HepG2 (cell line): Measurements from ENCODE around the gene ATP6V1G2. TPM values are rescaled to one million over a fixed set of nuclear protein-coding genes. Genes with fewer than 3 reads are reported as not detected.
A peak's percentile ranks its signal among the peaks of the same experiment; 100 is the strongest.

Experiments used
- ELK4 ChIP-seq: sonication (generic); formaldehyde crosslinking; IDR thresholded peaks from 2 replicates; pipeline ENCODE4 v1.9.0; 2021; ENCODE audit warnings: missing genetic modification reagents, borderline replicate concordance
- GRHL1 ChIP-seq: sonication (generic); formaldehyde crosslinking; conservative IDR thresholded peaks from 2 replicates; pipeline ENCODE4 v1.8.0; 2022; ENCODE audit warnings: missing genetic modification reagents
- HDAC2 ChIP-seq: sonication (generic); formaldehyde crosslinking; IDR thresholded peaks from 2 replicates; pipeline ENCODE4 v1.4.0; 2020; ENCODE audit warnings: missing genetic modification reagents
- JARID2 ChIP-seq: sonication (generic); formaldehyde crosslinking; IDR thresholded peaks from 2 replicates; pipeline ENCODE4 v1.8.1; 2023; ENCODE audit warnings: missing genetic modification reagents, inconsistent platforms; ENCODE audit not compliant: insufficient replicate concordance
- MXD4 ChIP-seq: IDR thresholded peaks from 2 replicates; pipeline ENCODE4 v1.6.1; 2016; ENCODE audit warnings: mild to moderate bottlenecking, missing biosample characterization, missing genetic modification reagents
- MYNN ChIP-seq: sonication (generic); formaldehyde crosslinking; IDR thresholded peaks from 2 replicates; pipeline ENCODE4 v1.4.0; 2020; ENCODE audit warnings: mild to moderate bottlenecking, low read depth, missing genetic modification reagents
- MYPOP ChIP-seq: sonication (generic); formaldehyde crosslinking; IDR thresholded peaks from 2 replicates; pipeline ENCODE4 v1.8.1; 2023; ENCODE audit warnings: mild to moderate bottlenecking, moderate library complexity, missing genetic modification reagents
- PAF1 ChIP-seq: IDR thresholded peaks from 2 replicates; pipeline ENCODE4 v1.6.1; 2016; ENCODE audit warnings: missing genetic modification reagents, missing compliant biosample characterization
- POLR2A ChIP-seq, 2 experiments: IDR thresholded peaks; 2 replicates each; pipeline ENCODE4 v1.6.1; 2011; ENCODE audit warnings: low read depth in 2 of 2, low read length in 2 of 2, mild to moderate bottlenecking in 1 of 2, moderate library complexity in 1 of 2; ENCODE audit not compliant: insufficient read depth in 1 of 2
- POLR2AphosphoS5 ChIP-seq: IDR thresholded peaks from 2 replicates; pipeline ENCODE4 v1.6.1; 2012; ENCODE audit warnings: low read depth, low read length
- SMC3 ChIP-seq: IDR thresholded peaks from 2 replicates; pipeline ENCODE4 v1.6.1; 2011; ENCODE audit warnings: low read length, improper control_type of control experiment
- SNAPC5 ChIP-seq: sonication (generic); formaldehyde crosslinking; IDR thresholded peaks from 2 replicates; pipeline ENCODE4 v1.8.1; 2023; ENCODE audit warnings: mild to moderate bottlenecking, missing genetic modification reagents, borderline replicate concordance
- polyA plus RNA-seq, 8 experiments: library from polyadenylated mRNA; depleted of rRNA in 3 of 8; stranded (reverse) in 7 of 8; unstranded in 1 of 8; fragments of >200 nt; fragmentation: Illumina TruSeq in 4 of 8; extraction: Trizol in 4 of 8; gene quantifications; 2 replicates each; pipeline versions ENCODE4 v1.2.1 to v1.2.3, GENCODE V29; 2011 to 2016; ENCODE audit warnings: low read depth in 4 of 8, missing spikeins in 1 of 8, mixed read lengths in 1 of 8; ENCODE audit not compliant: insufficient read depth in 1 of 8
- total RNA-seq, 5 experiments: library from RNA; depleted of rRNA; stranded (reverse); fragments of >200 nt; fragmentation: Illumina TruSeq; extraction: Trizol; gene quantifications; 2 replicates each; pipeline ENCODE4 v1.2.3, GENCODE V29; 2016; ENCODE audit warnings: low read depth in 1 of 5

Gene ATP6V1G2
- total and polyA plus RNA-seq, 2 of the 13 experiments (the other 11 are each of a cell fraction or from before 2014, with no cell fraction given) = 0.27 to 0.83 TPM

- TF ChIP-seq HDAC2 (CRISPR knock-in tag) (no peak), POLR2AphosphoS5 (peak; percentile 14; the same call in 1 of the 2 replicates), MXD4 (CRISPR knock-in tag) (no peak), SMC3 (no peak), GRHL1 (CRISPR knock-in tag) (no peak), ELK4 (CRISPR knock-in tag) (no peak), POLR2A (IDR thresholded peaks at IDR 0.05; ENCODE audit: insufficient read depth in 1 of 2, low read depth in 2 of 2, low read length in 2 of 2) (peak in 1 of 2 experiments; percentile 14; a peak in 1 of 4 replicates), SNAPC5 (CRISPR knock-in tag) (no peak), MYNN (CRISPR knock-in tag) (no peak), MYPOP (CRISPR knock-in tag) (no peak), JARID2 (CRISPR knock-in tag) (no peak), PAF1 (CRISPR knock-in tag) (peak; percentile 14; the same call in 1 of the 2 replicates)
Measured at GRCh38 chr6:31532644-31533454, 13.6 kb downstream of the ATP6V1G2 start (continued).
